Activated CD4-positive, alpha-beta memory T cell treated with anti-CD3 and anti-CD28 coated beads for 36 hours (primary cell): ENCODE results near the gene BCO2. TPM values are rescaled to one million over a fixed set of nuclear protein-coding genes. Genes with fewer than 3 reads are reported as not detected.
"Not testable (repeated sequence)": the region's sequence is repeated elsewhere in the genome, so short reads cannot be mapped to it uniquely, and the experiment has no call there.

ENCODE experiments used
- CTCF ChIA-PET: fragments of 350-600 bp; sonication (Branson Sonifier 250); formaldehyde crosslinking; loops from one replicate; lab custom pipeline; 2021; ENCODE audit warnings: antibody characterized with exemption, inconsistent platforms; lab: Charles Lee
- POLR2A ChIA-PET: fragments of 350-600 bp; sonication (Branson Sonifier 250); formaldehyde crosslinking; loops from one replicate; lab custom pipeline; 2021; ENCODE audit warnings: antibody characterized with exemption; lab: Charles Lee
- DNase-seq: peaks from one replicate; pipeline ENCODE4 v3.0.0-alpha.2; 2020
- H3K27ac Mint-ChIP-seq: one replicate; pipeline ENCODE4 v1.8.0; 2021; ENCODE audit warnings: mixed read lengths
- H3K27me3 Mint-ChIP-seq: one replicate; pipeline ENCODE4 v1.8.0; 2021; ENCODE audit warnings: mixed read lengths
- H3K36me3 Mint-ChIP-seq: one replicate; pipeline ENCODE4 v1.8.0; 2021; ENCODE audit warnings: mixed read lengths
- H3K4me1 Mint-ChIP-seq: one replicate; pipeline ENCODE4 v1.8.0; 2021; ENCODE audit warnings: low read depth, mixed read lengths
- H3K4me3 Mint-ChIP-seq: one replicate; pipeline ENCODE4 v1.8.0; 2021; ENCODE audit warnings: mild to moderate bottlenecking, mixed read lengths
- H3K9me3 Mint-ChIP-seq: one replicate; pipeline ENCODE4 v1.8.0; 2021; ENCODE audit warnings: mixed read lengths
- intact Hi-C: fragments of 100-400 bp; cut with micrococcal nuclease; formaldehyde crosslinking; loops from one replicate; pipeline ENCODE4 v1.15.1; 2023
- total RNA-seq, 2 experiments: library from RNA; stranded (reverse); gene quantifications; one replicate each; pipeline ENCODE4 v1.2.3, GENCODE V29; 2021

Gene BCO2
- total RNA-seq, 2 experiments from 2014 or later, result 0.73 to 1.3 TPM

- ChIA-PET POLR2A (no interaction called here), CTCF (no interaction called here)
- no peak overlapping the region for H3K4me3 Mint-ChIP-seq
- no peak overlapping the region for H3K27ac Mint-ChIP-seq
- no peaks in the 10 kb centered on the region for H3K36me3 Mint-ChIP-seq
- no peaks in the 10 kb centered on the region for H3K4me1 Mint-ChIP-seq
- no peaks in the 10 kb centered on the region for H3K27me3 Mint-ChIP-seq
- no peak for DNase-seq
- H3K9me3 Mint-ChIP-seq, result no peaks in the 10 kb centered on the region
- intact Hi-C loops, result no loop called here
These were observed 21.3 kb downstream of the BCO2 start for GRCh38 chr11:112196519-112197087.

- H3K4me1 Mint-ChIP-seq, H3K4me3 Mint-ChIP-seq, DNase-seq, H3K27ac Mint-ChIP-seq, intact Hi-C loops, H3K36me3 Mint-ChIP-seq, POLR2A ChIA-PET, H3K27me3 Mint-ChIP-seq, H3K9me3 Mint-ChIP-seq: not testable (repeated sequence)
- CTCF ChIA-PET, result interaction anchor here (1.0 to 1.5 kb wide), 2 partner anchors 20 to 85 kb away, joined by 3 to 5 read pairs; no protein-coding TSS in a partner anchor
These were observed 23.8 kb downstream of the BCO2 start for GRCh38 chr11:112199101-112199500.

GRCh38 chr11:112200252-112200651 lies 24.9 kb downstream of the BCO2 start:
- Mint-ChIP-seq H3K27me3 (no peaks in the 10 kb centered on the region), H3K27ac (no peak overlapping the region), H3K4me1 (no peaks in the 10 kb centered on the region), H3K4me3 (no peak overlapping the region), H3K36me3 (no peaks in the 10 kb centered on the region), H3K9me3 (no peaks in the 10 kb centered on the region)
- ChIA-PET CTCF (interaction anchor here (1.5 kb wide), 1 partner anchor 86 kb away, joined by 5 read pairs; no protein-coding TSS in a partner anchor), POLR2A (no interaction called here)
- DNase-seq, result no peak
- intact Hi-C loops, result no loop called here

GRCh38 chr11:112206071-112206470 lies 30.8 kb downstream of the BCO2 start:
- Mint-ChIP-seq H3K27ac (no peak overlapping the region), H3K27me3 (no peaks in the 10 kb centered on the region), H3K36me3 (no peaks in the 10 kb centered on the region), H3K4me3 (no peak overlapping the region), H3K4me1 (no peaks in the 10 kb centered on the region), H3K9me3 (no peaks in the 10 kb centered on the region)
- intact Hi-C loops, result no loop called here
- CTCF ChIA-PET, result no interaction called here
- POLR2A ChIA-PET, result no interaction called here
- no peak for DNase-seq

- H3K36me3 Mint-ChIP-seq, result no peaks in the 10 kb centered on the region
- H3K4me3 Mint-ChIP-seq, result no peak overlapping the region
- ChIA-PET POLR2A (no interaction called here), CTCF (no interaction called here)
- intact Hi-C loops, result loop anchor here (10.0 kb wide), 1 partner anchor 344 kb away; no protein-coding TSS in a partner anchor
- no peaks in the 10 kb centered on the region for H3K9me3 Mint-ChIP-seq
- DNase-seq, result no peak
- H3K27ac Mint-ChIP-seq, result no peak overlapping the region
- H3K4me1 Mint-ChIP-seq, result peaks cover 2% of the 10 kb centered on the region
- peaks cover 2% of the 10 kb centered on the region for H3K27me3 Mint-ChIP-seq
These were observed 35.6 kb downstream of the BCO2 start for GRCh38 chr11:112210890-112211289.

- no peaks in the 10 kb centered on the region for H3K36me3 Mint-ChIP-seq
- ChIA-PET CTCF (no interaction called here), POLR2A (no interaction called here)
These were observed 36.2 kb downstream of the BCO2 start for GRCh38 chr11:112211536-112211935.

GRCh38 chr11:112212290-112212689 lies 37.0 kb downstream of the BCO2 start:
- Mint-ChIP-seq H3K4me1 (peaks cover 2% of the 10 kb centered on the region), H3K27ac (no peak overlapping the region), H3K36me3 (no peaks in the 10 kb centered on the region), H3K4me3 (no peak overlapping the region), H3K9me3 (no peaks in the 10 kb centered on the region), H3K27me3 (peaks cover 2% of the 10 kb centered on the region)
- no peak for DNase-seq
- intact Hi-C loops, result loop anchor here (10.0 kb wide), 1 partner anchor 343 kb away; no protein-coding TSS in a partner anchor
- CTCF ChIA-PET, result no interaction called here
- POLR2A ChIA-PET, result no interaction called here

More at GRCh38 chr11:112211536-112211935, 36.2 kb downstream of the BCO2 start:
- no peak overlapping the region for H3K4me3 Mint-ChIP-seq
- no peaks in the 10 kb centered on the region for H3K9me3 Mint-ChIP-seq
- H3K4me1 Mint-ChIP-seq, result peaks cover 2% of the 10 kb centered on the region
- DNase-seq, result no peak
- H3K27me3 Mint-ChIP-seq, result peaks cover 2% of the 10 kb centered on the region
- intact Hi-C loops, result loop anchor here (10.0 kb wide), 1 partner anchor 343 kb away; no protein-coding TSS in a partner anchor
- H3K27ac Mint-ChIP-seq, result no peak overlapping the region

- no peaks in the 10 kb centered on the region for H3K9me3 Mint-ChIP-seq
- CTCF ChIA-PET, result interaction anchor here (0.6 kb wide), 1 partner anchor 100 kb away, joined by 4 read pairs; no protein-coding TSS in a partner anchor
- POLR2A ChIA-PET, result no interaction called here
- peaks cover 2% of the 10 kb centered on the region for H3K4me1 Mint-ChIP-seq
- intact Hi-C loops, result loop anchor here (10.0 kb wide), 1 partner anchor 342 kb away; no protein-coding TSS in a partner anchor
- H3K27me3 Mint-ChIP-seq, result peaks cover 2% of the 10 kb centered on the region
- no peaks in the 10 kb centered on the region for H3K36me3 Mint-ChIP-seq
- no peak overlapping the region for H3K27ac Mint-ChIP-seq
- no peak for DNase-seq
- no peak overlapping the region for H3K4me3 Mint-ChIP-seq
These were observed 37.4 kb downstream of the BCO2 start for GRCh38 chr11:112212710-112213109.

- Mint-ChIP-seq H3K36me3 (no peaks in the 10 kb centered on the region), H3K4me3 (no peak overlapping the region), H3K9me3 (no peaks in the 10 kb centered on the region), H3K4me1 (peaks cover 2% of the 10 kb centered on the region), H3K27ac (no peak overlapping the region), H3K27me3 (peaks cover 2% of the 10 kb centered on the region)
- intact Hi-C loops, result loop anchor here (10.0 kb wide), 1 partner anchor 341 kb away; no protein-coding TSS in a partner anchor
- ChIA-PET POLR2A (no interaction called here), CTCF (interaction anchor here (11.9 kb wide), 1 partner anchor 67 kb away, joined by 238 read pairs; no protein-coding TSS in a partner anchor)
- no peak for DNase-seq
These were observed 38.4 kb downstream of the BCO2 start for GRCh38 chr11:112213753-112214152.

- no peaks in the 10 kb centered on the region for H3K9me3 Mint-ChIP-seq
- intact Hi-C loops, result loop anchor here (10.0 kb wide), 1 partner anchor 339 kb away; no protein-coding TSS in a partner anchor
- H3K27ac Mint-ChIP-seq, result no peak overlapping the region
- H3K4me1 Mint-ChIP-seq, result peaks cover 2% of the 10 kb centered on the region
- ChIA-PET CTCF (interaction anchor here (1.2 to 11.9 kb wide), 2 partner anchors 65 to 340 kb away, joined by 4 to 238 read pairs; no protein-coding TSS in a partner anchor), POLR2A (no interaction called here)
- no peaks in the 10 kb centered on the region for H3K36me3 Mint-ChIP-seq
- no peak for DNase-seq
- peaks cover 2% of the 10 kb centered on the region for H3K27me3 Mint-ChIP-seq
- H3K4me3 Mint-ChIP-seq, result no peak overlapping the region
These were observed 40.3 kb downstream of the BCO2 start for GRCh38 chr11:112215621-112216020.

- no peaks in the 10 kb centered on the region for H3K9me3 Mint-ChIP-seq
- no peak overlapping the region for H3K4me3 Mint-ChIP-seq
- H3K36me3 Mint-ChIP-seq, result no peaks in the 10 kb centered on the region
- H3K27me3 Mint-ChIP-seq, result peaks cover 2% of the 10 kb centered on the region
- peaks cover 1% of the 10 kb centered on the region for H3K4me1 Mint-ChIP-seq
- intact Hi-C loops, result loop anchor here (10.0 kb wide), 1 partner anchor 338 kb away; no protein-coding TSS in a partner anchor
- no peak for DNase-seq
- ChIA-PET POLR2A (no interaction called here), CTCF (interaction anchor here (1.2 to 11.9 kb wide), 3 partner anchors 64 to 339 kb away, joined by 4 to 238 read pairs (median 12); no protein-coding TSS in a partner anchor)
- no peak overlapping the region for H3K27ac Mint-ChIP-seq
These were observed 41.3 kb downstream of the BCO2 start for GRCh38 chr11:112216561-112217105.

GRCh38 chr11:112219476-112220232 lies 44.3 kb downstream of the BCO2 start:
- Mint-ChIP-seq H3K27me3 (no peaks in the 10 kb centered on the region), H3K4me3 (no peak overlapping the region), H3K4me1 (no peaks in the 10 kb centered on the region), H3K36me3 (no peaks in the 10 kb centered on the region), H3K27ac (no peak overlapping the region), H3K9me3 (no peaks in the 10 kb centered on the region)
- ChIA-PET POLR2A (no interaction called here), CTCF (interaction anchor here (0.6 to 11.9 kb wide), 20 partner anchors 10 to 1069 kb away, joined by 3 to 238 read pairs (median 4); partner anchors contain the start of gene BCO2)
- DNase-seq, result peak; percentile 25
- intact Hi-C loops, result loop anchor here (1.0 to 10.0 kb wide), 4 partner anchors 61 to 1065 kb away; no protein-coding TSS in a partner anchor
